RKO (cell line): ENCODE measurements around the gene PRKAR2A.
"Not testable (repeated sequence)": the region's sequence is repeated elsewhere in the genome, so short reads cannot be mapped to it uniquely, and the experiment has no call there.

Source experiments
- DNase-seq: peaks from one replicate; pipeline ENCODE4 v3.0.0-alpha.2; 2016; ENCODE audit warnings: low spot score

The PRKAR2A gene

GRCh38 chr3:48725185-48725855 lies 122.4 kb downstream of the PRKAR2A start:
- not testable (repeated sequence) for DNase-seq

- DNase-seq: no peak
These were observed 123.9 kb downstream of the PRKAR2A start for GRCh38 chr3:48723725-48724124.

GRCh38 chr3:48723293-48723692 lies 124.4 kb downstream of the PRKAR2A start:
- not testable (repeated sequence) for DNase-seq

GRCh38 chr3:48716982-48717746 lies 130.5 kb downstream of the PRKAR2A start, which contains the start of gene IP6K2:
Gene IP6K2 (minus strand): TSS chr3:48717221. CDS start chr3:48695291, 21,930 bp downstream.
- DNase-seq: peak; percentile 98

GRCh38 chr3:48716508-48716981 lies 131.1 kb downstream of the PRKAR2A start:
- peak; percentile 38 for DNase-seq

- DNase-seq: peak; percentile 52
These were observed 132.4 kb downstream of the PRKAR2A start for GRCh38 chr3:48715174-48715800.

GRCh38 chr3:48711727-48712126 lies 135.9 kb downstream of the PRKAR2A start:
- no peak for DNase-seq

GRCh38 chr3:48709051-48709461 lies 138.6 kb downstream of the PRKAR2A start:
- no peak for DNase-seq

GRCh38 chr3:48708481-48708889 lies 139.2 kb downstream of the PRKAR2A start:
- DNase-seq: peak; percentile 57

GRCh38 chr3:48707157-48707556 lies 140.5 kb downstream of the PRKAR2A start:
- DNase-seq: no peak

GRCh38 chr3:48702320-48702920 lies 145.3 kb downstream of the PRKAR2A start:
- DNase-seq: no peak

- no peak for DNase-seq
These were observed 146.8 kb downstream of the PRKAR2A start for GRCh38 chr3:48700731-48701405.

GRCh38 chr3:48698891-48699290 lies 148.8 kb downstream of the PRKAR2A start:
- DNase-seq: no peak

GRCh38 chr3:48697952-48698351 lies 149.7 kb downstream of the PRKAR2A start:
- DNase-seq: no peak

- no peak for DNase-seq
These were observed 151.1 kb downstream of the PRKAR2A start for GRCh38 chr3:48696601-48697000.
